ENCODE data around the gene IVD.

The IVD gene

GRCh38 chr15:40460404-40460803 is 54.8 kb downstream of the IVD start:
- no peak for DNase-seq (ENCODE audit: low spot score)

- DNase-seq (ENCODE audit: low spot score), result no peak
Observed at GRCh38 chr15:40461958-40462357, 56.4 kb downstream of the IVD start.

- DNase-seq (ENCODE audit: low spot score), result no peak
Observed at GRCh38 chr15:40463279-40463678, 57.7 kb downstream of the IVD start.

- no peak for DNase-seq (ENCODE audit: low spot score)
Observed at GRCh38 chr15:40463886-40464545, 58.4 kb downstream of the IVD start.

GRCh38 chr15:40464595-40465185 is 59.1 kb downstream of the IVD start:
- DNase-seq (ENCODE audit: low spot score), result no peak

- no peak for DNase-seq (ENCODE audit: low spot score)
Observed at GRCh38 chr15:40465939-40466338, 60.3 kb downstream of the IVD start.

GRCh38 chr15:40466426-40467260 is 61.0 kb downstream of the IVD start:
- no peak for DNase-seq (ENCODE audit: low spot score)

GRCh38 chr15:40467261-40467615 is 61.6 kb downstream of the IVD start:
- DNase-seq (ENCODE audit: low spot score), result no peak

GRCh38 chr15:40468898-40469331 is 63.3 kb downstream of the IVD start:
- no peak for DNase-seq (ENCODE audit: low spot score)

GRCh38 chr15:40469776-40470390 is 64.3 kb downstream of the IVD start:
- DNase-seq (ENCODE audit: low spot score), result no peak

- peak; percentile 77 for DNase-seq (ENCODE audit: low spot score)
Observed at GRCh38 chr15:40470423-40471104, 65.0 kb downstream of the IVD start, which contains the start of gene CHST14. Gene CHST14, plus strand, starts transcription at chr15:40470984. Its CDS starts 230 bp downstream, at chr15:40471214.

Data from HuH-7 (cell line).